Measurements from ENCODE around the gene CCR3.

The CCR3 gene

GRCh38 chr3:46242120-46242519 is at the start of gene CCR3:
Gene CCR3, plus strand, starts transcription at chr3:46242460. Its CDS starts 22,699 bp downstream, at chr3:46265159.
- TF ChIP-seq CTCF (IDR thresholded peaks at IDR 0.05; ENCODE audit: extremely low read depth, insufficient read depth, missing control alignments) = no peak
- in situ Hi-C loops (cut with MboI; ENCODE audit: low pct_unique_long_range_greater_than_20kb, low sequenced_read_pairs, unreplicated experiment) = no loop called here
- no peak for DNase-seq (ENCODE audit: low spot score)

GRCh38 chr3:46192939-46193338 is 49.3 kb upstream of the CCR3 start:
- no peak for TF ChIP-seq CTCF (IDR thresholded peaks at IDR 0.05; ENCODE audit: extremely low read depth, insufficient read depth, missing control alignments)
- in situ Hi-C loops (cut with MboI; ENCODE audit: low pct_unique_long_range_greater_than_20kb, low sequenced_read_pairs, unreplicated experiment) = no loop called here

GRCh38 chr3:46193436-46193835 is 48.8 kb upstream of the CCR3 start:
- TF ChIP-seq CTCF (IDR thresholded peaks at IDR 0.05; ENCODE audit: extremely low read depth, insufficient read depth, missing control alignments) = no peak
- no peak for DNase-seq (ENCODE audit: low spot score)
- in situ Hi-C loops (cut with MboI; ENCODE audit: low pct_unique_long_range_greater_than_20kb, low sequenced_read_pairs, unreplicated experiment) = no loop called here

More at GRCh38 chr3:46192939-46193338, 49.3 kb upstream of the CCR3 start:
- no peak for DNase-seq (ENCODE audit: low spot score)

- DNase-seq (ENCODE audit: low spot score) = no peak
- no peak for TF ChIP-seq CTCF (IDR thresholded peaks at IDR 0.05; ENCODE audit: extremely low read depth, insufficient read depth, missing control alignments)
- in situ Hi-C loops (cut with MboI; ENCODE audit: low pct_unique_long_range_greater_than_20kb, low sequenced_read_pairs, unreplicated experiment) = no loop called here
Observed at GRCh38 chr3:46194868-46195553, 47.2 kb upstream of the CCR3 start.

GRCh38 chr3:46196261-46196957 is 45.9 kb upstream of the CCR3 start:
- in situ Hi-C loops (cut with MboI; ENCODE audit: low pct_unique_long_range_greater_than_20kb, low sequenced_read_pairs, unreplicated experiment) = no loop called here
- TF ChIP-seq CTCF (IDR thresholded peaks at IDR 0.05; ENCODE audit: extremely low read depth, insufficient read depth, missing control alignments) = no peak
- no peak for DNase-seq (ENCODE audit: low spot score)

GRCh38 chr3:46200211-46200610 is 42.0 kb upstream of the CCR3 start:
- TF ChIP-seq CTCF (IDR thresholded peaks at IDR 0.05; ENCODE audit: extremely low read depth, insufficient read depth, missing control alignments) = no peak
- in situ Hi-C loops (cut with MboI; ENCODE audit: low pct_unique_long_range_greater_than_20kb, low sequenced_read_pairs, unreplicated experiment) = loop anchor here (10.0 kb wide), 1 partner anchor 115 kb away; no protein-coding TSS in a partner anchor
- DNase-seq (ENCODE audit: low spot score) = no peak

Data from GM13977 (cell line).